ENCODE results near the gene OLA1.

OLA1 gene

DNA sequence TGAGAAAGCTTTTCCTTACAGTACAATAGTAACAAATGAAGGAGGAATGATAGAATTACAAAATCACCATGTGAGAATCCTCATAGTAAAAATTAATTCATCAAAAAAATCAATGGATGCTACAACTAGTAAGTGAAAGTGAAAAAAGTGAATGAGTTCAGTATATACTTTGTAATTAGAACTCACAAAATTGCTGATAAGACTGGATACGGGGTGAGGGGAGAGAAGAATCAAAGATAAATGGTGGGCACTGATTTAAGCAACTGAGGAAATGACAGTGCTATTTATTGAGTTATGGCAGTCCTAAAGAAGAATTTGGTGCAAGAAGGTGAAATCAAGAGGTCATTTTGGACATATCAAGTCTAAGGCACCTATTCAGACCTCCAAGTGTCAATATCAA lies 20.6 kb downstream of the OLA1 start:
- intact Hi-C loops (cut with DNase I) = no loop called here

DNA sequence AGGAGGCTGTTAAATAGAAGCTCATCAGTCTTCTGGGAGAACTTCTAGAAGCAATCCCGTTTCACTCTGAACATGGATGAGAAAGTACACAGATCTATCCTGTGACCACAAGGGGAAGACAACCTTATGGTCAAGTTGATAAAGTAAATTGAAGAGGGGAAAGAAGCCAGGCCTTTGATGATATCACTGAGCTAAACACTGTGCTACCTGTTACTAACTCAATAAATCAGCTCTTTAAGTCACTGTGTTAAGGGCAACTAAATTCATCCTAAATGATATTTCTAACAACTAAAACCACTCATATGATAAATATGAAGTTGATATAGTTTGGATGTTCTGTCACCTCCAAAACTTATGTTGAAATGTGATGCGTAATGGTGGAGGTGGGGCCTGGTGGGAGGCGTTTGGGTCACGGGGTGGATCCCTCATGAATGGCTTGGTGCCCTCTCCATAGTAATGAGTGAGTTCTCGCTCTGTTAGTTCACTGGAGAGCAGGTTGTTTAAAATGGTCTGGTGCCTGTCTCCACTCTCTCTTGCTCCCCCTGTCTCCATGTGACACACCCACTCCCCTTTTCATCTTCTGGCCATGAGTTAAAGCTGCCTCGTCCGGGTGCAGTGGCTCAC lies 23.6 kb downstream of the OLA1 start:
- intact Hi-C loops (cut with DNase I) = no loop called here
- DNase-seq = no peak

More for the DNA sequence above, 20.6 kb downstream of the OLA1 start:
- no peak for DNase-seq

DNA sequence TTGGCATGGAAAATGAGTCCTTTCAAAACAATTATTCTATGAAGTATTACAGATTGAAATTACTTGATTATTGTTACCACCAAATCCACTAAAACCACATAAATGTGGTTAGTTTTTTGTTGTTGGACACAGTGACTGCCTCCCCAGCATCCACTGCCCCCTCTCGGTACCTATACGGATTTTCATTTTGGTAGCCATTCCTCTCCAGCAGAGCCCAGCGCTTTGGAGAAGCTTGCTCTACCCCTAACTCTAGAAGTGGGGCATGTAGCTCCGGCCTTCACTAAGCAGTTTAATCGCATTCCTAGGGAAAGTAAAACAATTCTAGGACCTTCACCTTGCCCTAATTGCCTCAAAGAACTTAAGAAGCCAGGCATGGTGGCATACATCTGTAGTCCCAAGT lies 24.2 kb downstream of the OLA1 start:
- intact Hi-C loops (cut with DNase I) = no loop called here

DNA sequence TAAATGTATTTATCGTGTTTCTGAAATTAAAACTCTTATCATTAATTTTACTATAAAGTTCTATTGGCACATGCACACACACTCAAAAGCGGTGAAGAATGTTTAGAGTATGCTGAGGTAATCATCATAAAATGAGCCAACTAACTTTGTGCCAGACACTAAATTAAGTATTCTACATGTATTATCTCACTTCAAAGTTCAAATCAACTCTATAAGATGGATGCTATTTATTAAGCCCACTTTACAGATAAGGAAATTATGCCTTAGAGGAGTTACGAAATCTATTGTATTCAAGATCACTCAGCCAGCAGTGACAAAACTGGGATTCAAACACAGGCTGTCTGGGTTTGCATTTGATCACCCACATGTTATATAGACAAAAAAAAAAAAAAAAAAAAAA lies 24.9 kb downstream of the OLA1 start:
- intact Hi-C loops (cut with DNase I) = no loop called here

More for the DNA sequence above, 24.2 kb downstream of the OLA1 start:
- no peak for DNase-seq

DNA sequence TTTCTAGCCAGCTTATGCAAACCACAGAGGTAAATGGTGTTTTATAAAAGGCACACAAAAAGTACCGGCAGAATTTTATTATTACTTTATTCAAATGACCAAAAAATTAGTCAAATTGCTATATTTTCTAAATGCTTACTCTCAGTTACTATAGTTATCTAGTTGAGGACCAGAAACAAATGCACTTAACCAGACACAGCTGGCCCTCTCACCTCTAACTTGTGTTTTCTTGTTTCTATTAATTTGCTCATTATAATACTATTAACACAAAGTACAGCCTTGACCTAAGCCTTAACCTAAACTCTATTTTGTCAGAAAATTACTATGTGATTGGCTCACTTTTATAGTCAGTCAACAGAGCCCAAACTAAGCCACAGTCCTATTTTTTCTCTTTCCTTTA lies 26.2 kb downstream of the OLA1 start:
- intact Hi-C loops (cut with DNase I) = no loop called here
- DNase-seq = no peak

More for the DNA sequence above, 24.9 kb downstream of the OLA1 start:
- no peak for DNase-seq

DNA sequence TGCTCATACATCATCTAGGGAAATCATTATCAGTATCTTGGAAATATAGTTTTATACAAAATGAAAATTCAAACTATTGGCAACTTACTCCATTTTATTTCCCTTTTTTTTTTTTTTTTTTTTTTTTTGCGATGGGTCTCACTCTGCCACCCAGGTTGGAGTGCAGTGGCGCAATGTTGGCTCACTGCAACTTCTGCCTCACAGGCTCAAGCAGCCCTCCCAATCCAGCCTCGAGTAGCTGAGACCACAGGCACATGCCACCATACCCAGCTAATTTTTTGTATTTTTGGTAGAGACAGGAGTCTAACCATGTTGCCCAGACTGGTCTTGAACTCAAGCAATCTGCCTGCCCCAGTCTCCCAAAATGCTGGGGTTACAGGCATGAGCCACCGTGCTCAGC lies 29.0 kb downstream of the OLA1 start:
- no peak for DNase-seq
- intact Hi-C loops (cut with DNase I) = no loop called here

DNA sequence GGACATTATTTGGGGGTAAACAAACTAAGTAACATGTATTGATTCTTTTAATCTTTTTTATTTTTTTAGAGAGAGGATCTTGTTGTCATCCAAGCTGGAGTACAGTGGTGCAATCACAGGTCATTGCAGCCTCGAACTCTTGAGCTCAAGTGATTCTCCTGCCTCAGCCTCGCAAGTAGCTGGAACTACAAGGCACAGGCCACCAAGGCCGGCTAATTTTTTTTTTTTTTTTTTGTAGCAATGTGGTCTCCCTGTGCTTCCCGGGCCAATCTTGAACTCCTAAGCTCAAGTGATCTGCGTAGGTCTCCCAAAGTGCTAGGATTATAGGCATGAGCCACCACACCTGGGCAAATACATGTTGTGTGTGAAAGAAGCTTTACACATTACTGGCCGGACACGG lies 29.6 kb downstream of the OLA1 start:
- intact Hi-C loops (cut with DNase I) = no loop called here
- DNase-seq = no peak

DNA sequence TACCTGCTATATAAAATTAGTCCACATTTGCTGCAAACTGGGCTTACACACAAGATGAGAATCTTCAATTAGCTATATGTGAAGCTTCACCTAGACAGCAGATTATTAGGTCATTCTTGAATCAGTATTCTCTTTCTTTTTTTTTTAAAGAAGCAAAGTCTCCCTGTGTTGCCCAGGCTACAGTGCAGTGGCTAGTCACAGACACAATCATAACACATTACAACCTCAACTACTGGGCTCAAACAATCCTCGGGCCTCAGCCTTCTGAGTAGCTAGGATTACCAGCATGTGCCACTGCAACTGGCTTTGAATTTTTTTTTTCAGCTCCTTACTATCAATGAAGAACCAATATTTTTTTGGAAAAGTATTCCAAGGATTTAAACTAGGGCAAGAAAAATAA lies 30.5 kb downstream of the OLA1 start:
- intact Hi-C loops (cut with DNase I) = no loop called here
- no peak for DNase-seq

DNA sequence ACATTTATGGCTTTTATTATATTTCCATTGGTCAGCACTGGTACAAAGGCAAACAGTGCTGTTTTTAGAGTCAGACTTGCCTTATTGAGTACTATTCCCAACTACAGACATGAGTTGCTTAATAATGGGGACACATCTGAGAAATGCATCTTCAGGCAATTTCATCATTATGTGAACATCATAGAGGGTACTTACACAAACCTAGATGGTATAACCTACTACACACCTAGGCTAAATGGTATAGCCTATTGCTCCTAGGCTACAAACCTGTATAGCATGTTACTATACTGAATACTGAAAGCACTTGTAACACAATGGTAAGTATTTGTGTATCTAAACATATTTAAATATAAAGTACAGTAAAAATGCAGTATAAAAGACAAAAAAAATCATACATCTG lies 36.4 kb downstream of the OLA1 start:
- DNase-seq = no peak
- intact Hi-C loops (cut with DNase I) = no loop called here

DNA sequence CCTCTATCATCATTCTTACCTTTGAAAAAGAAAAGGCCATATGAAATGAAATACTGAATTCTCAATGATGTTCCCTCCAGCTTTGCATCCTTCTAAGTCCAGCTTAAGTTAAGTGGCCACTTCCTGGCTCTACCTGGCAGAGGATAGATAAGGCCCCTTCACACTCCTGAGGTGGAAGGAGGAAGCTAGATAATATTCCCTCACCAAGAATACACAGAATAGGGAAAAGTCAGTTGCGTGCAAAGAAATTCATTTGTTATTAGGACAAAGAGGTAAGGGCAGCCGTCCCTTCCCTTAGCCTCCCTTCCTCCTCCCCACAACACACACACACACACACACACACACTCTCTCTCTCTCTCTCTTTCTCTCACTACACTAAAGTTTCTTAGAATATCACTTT lies 37.5 kb downstream of the OLA1 start:
- intact Hi-C loops (cut with DNase I) = no loop called here

DNA sequence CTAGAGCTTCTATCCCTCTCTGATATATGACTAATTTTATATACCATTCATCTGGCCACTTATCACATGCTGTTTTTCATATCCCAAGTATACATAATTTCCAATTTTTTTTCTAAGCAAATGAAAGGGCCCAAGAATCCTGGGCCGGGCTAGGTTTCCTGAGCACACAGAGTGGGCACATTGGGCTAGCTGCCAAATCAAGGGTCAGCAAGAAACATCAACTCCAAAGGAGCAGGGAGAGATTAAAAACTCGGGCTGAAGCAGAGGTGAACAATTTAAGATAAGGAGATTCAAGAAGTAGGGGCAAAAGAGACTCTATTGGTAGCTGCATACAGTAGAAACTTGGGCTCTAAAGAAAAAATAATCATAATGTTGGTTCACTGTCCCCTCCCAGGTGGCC lies 39.0 kb downstream of the OLA1 start:
- no peak for DNase-seq
- intact Hi-C loops (cut with DNase I) = no loop called here

More for the DNA sequence above, 37.5 kb downstream of the OLA1 start:
- no peak for DNase-seq

DNA sequence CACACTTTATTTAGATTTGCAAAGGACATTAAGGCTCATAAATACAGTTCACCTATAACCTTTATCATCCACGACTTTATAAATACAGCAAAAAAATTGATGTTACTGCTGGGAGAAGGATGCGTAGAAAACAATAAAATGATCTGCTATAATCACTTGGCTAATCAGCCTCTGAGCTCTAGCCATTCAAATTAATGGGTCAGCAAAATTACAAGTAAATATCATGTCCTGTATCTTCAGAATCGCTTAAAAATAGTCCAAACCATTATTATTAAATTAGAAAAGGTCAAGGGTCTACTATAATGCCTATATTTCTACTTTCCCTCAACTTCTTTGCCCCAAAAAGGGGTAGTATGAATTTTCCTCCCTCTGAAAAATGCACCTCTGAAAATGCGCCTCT lies 40.3 kb downstream of the OLA1 start:
- DNase-seq = no peak
- intact Hi-C loops (cut with DNase I) = no loop called here

DNA sequence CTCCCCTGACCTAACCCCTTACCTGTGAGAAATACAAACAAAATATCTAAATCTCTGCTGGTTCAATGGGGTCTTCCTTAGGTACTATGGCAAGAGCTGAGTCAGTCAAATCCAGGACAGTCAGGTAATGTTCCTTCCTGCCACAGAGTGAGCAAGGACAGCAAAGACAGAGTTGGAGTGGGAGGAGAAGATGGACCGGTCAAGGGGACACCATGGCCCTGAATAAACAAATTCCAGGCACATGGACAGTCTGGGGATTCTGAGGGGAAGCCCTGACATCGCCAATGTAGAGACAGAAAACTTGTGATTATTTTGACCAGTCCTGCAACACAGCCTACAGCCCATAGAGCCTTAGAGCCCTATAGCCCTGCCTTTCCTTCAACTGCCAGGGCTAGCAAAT lies 42.8 kb downstream of the OLA1 start:
- no peak for DNase-seq
- intact Hi-C loops (cut with DNase I) = no loop called here

DNA sequence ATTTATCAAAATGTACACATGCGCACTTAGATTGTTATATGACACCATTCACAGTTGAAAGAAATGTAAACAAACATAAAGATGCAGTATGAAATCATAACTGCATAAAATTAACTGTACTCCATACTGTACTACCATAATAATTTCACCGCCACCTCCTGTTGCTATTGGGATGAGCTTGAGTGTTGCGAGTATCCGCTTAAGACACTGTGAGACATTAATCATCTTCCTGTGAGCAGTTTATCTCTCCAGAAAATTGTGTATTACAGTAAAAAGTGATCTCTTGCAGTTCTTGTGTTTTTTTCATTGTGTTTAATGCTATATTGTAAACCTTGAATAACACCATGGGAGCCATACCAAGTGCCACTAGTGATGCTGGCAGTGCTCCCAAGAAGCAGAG lies 46.1 kb downstream of the OLA1 start:
- no peak for DNase-seq
- intact Hi-C loops (cut with DNase I) = no loop called here

DNA sequence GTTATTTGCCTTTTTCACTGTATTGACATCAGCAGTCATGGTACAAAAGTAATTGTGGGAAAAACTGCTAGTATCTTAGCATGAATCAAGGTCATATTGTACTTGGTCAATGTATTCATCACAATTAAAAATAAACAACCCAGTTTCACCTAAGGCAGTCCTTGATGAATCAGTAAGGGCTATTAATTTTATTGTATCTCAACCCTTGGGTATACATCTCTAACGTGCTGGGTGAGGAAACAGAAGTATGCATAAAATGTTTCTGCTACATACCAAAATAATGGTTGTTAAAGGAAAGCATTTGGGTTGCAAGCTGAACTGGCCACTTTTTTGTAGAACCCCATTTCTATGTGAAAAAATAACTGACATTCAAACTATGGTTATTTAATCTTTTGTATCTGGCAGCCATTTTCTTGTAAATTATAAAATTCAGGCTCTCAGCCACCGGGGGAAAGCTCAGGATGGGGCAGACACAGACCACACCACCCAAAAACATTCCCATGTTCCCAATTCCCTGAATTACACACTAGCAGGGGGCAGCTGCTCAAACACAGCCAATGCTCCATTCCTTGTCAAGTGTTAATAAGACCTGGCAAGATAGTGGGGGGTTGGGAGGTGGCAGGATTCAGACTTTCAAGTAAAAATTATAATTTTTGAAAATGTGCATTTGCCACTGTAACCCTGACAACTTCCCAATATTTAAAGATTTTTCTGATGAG lies 49.3 kb downstream of the OLA1 start:
- intact Hi-C loops (cut with DNase I) = no loop called here
- DNase-seq = no peak

DNA sequence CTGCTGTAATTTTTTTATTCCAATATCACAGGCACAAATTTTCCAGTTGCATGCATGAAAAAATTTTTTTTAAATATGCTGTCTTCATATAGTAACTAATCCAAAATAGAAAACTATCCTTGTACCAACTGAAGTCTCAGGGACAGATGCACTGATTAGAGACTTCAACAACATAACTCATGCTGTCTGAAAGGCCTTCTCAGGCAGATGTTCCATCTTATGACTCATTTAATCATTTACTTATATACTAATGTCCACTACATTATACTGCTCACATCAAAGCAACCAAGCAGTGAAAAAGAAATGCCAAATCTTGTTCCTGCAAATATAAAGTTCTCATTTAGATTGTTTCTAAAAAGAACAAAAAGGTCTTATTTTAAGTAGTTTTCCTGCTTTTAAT lies 53.1 kb downstream of the OLA1 start:
- no peak for DNase-seq
- intact Hi-C loops (cut with DNase I) = no loop called here

DNA sequence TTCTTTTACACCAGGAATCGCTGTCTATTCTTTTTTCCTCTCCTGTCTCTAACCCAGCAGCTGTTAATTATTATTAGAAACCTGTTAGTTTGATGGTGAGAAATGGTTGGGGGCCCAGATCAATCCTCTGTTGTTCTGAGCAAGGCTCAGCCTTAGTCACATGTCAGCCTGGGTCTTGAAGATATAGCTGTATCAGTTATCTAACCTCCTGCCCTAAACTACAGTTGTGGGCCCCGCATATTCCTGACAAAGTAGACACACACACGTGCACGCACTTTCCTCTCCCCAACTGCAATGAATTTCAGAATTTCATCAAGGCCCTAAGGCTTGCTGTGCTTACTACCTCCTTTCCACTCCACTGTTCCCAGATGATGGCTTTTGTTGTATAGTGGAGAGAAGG lies 54.6 kb downstream of the OLA1 start:
- DNase-seq = no peak
- intact Hi-C loops (cut with DNase I) = no loop called here

DNA sequence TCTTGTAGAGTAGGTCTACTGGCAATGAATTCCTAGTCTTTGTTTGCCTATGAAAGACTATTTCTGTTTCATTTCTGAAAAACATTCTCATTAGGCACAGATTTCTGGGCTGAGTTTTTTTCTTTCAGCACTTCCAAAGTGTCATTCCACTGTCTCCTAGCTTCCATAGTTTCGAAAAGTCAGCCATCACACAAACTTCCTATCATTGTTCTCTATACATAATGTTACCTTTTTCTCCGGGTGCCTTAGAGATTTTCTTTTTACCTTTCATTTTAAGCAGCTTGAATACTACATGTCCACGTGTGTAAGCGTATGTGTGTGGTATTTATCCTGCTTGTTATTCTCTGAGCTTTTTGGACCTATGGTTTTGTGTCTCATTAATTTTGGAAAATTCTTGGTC lies 55.7 kb downstream of the OLA1 start:
- DNase-seq = no peak
- intact Hi-C loops (cut with DNase I) = no loop called here

DNA sequence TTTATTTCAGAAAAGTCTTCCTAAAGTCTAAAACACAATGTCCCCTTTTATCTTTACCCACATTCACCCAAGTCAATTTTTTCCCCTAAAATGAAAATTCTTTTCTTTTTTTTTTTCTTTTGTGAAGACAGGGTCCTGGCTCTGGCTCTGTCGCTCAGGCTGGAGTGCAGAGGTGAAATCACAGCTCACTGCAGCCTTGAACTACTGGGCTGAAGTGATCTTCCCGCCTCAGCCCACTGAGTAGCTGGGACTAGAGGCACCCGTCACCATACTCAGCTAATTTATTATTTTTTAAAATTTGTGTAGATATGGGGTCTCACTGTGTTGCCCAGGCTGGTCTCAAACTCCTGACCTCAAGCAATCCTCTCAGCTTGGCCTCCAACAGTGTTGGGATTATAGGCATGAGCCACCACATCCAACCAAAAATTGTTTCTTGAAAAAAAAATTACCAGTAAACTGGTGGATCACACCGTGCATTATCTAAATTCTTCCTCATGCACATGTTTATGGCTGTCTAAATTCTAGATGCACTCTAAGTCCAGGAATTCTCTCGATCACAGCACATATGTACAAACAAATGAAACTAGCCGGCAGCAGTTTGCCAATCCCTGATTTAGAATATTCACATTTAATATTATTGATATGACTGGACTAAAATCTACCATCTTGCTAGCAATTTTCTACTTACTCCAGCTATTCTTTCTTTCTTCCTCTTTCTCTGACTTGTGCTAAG lies 56.8 kb downstream of the OLA1 start:
- DNase-seq = peak in 1 of 10 donors; percentile 24
- intact Hi-C loops (cut with DNase I) = no loop called here

DNA sequence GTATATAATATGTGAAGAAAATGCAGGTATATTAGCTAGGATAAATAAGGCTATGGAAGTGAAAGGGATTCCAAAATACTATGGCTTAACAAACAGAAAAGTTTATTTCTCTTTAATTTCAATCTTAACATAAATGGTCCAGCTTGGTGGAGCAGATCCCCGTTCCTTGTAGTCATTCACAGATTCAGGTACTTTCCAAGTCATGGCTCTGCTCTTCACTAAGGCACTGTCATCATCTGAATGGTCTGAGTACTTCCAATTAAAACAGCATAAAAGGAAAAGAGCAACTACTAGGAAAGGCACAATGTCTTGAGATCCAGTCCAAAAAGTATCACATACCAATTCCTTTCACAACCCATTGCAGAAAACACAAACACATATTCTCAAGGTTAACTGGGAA lies 63.4 kb downstream of the OLA1 start:
- intact Hi-C loops (cut with DNase I) = no loop called here
- no peak for DNase-seq

DNA sequence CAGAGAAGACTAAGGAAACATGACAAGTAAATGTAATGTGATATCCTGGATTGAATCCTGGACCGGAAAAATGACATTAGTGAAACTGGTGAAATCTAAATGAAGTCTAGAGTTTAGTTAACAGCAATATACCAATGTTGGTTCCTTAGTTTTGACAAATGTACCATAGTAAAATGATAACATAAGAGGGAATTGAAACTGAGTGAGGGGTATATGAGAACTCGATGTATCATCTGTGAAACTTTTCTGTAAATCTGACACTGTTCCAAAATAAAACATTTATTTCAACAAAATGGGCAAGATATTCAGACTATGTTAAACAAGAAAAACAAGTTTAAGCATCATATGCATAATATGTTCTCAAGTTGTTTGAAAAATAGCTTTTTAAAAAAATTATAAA lies 63.8 kb downstream of the OLA1 start:
- intact Hi-C loops (cut with DNase I) = no loop called here
- DNase-seq = no peak

DNA sequence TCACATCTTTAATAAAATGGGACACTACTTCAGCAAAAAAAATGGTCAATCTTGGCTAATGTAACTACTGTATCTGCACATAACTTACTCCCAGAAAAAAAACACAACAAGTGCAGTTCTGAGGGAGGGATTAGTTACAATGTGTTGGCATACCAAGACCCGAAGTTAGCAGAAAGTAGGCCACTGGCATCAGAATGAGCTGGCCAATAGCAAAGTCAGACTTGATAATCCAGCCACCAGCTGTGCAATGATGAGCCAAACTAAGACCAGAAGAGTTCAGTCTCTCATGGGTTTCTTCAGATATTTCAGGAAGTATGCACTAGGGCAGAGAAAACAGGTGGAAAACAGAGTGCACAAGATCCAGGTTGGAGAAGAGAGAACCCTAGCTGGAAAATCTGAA lies 65.3 kb downstream of the OLA1 start:
- DNase-seq = no peak
- intact Hi-C loops (cut with DNase I) = no loop called here
